HCT116 (cell line): ENCODE data around the gene PRKCH. TPM values are rescaled to one million over a fixed set of nuclear protein-coding genes. Genes with fewer than 3 reads are reported as not detected.

ENCODE experiments used
- ATAC-seq: fragments of 200-7000 bp; cut with Tn5 transposase; 2 replicates; pipeline ENCODE4 v1.9.1; 2020; ENCODE audit warnings: mild to moderate bottlenecking, moderate library complexity
- BruUV-seq: library from RNA; stranded (reverse); fragments of 400-500 nt; replicated peaks from 2 replicates; lab custom pipeline; 2021; lab: Mats Ljungman, UMichigan
- CTCF ChIA-PET: fragments of 300-600 bp; sonication (Branson Sonifier 250); formaldehyde crosslinking; loops from one replicate; lab custom pipeline; 2021; ENCODE audit warnings: antibody characterized with exemption; lab: Charles Lee
- POLR2A ChIA-PET: fragments of 300-600, 350-600 bp; sonication (Branson Sonifier 250); formaldehyde crosslinking; loops from one replicate; lab custom pipeline; 2021; ENCODE audit warnings: antibody characterized with exemption; lab: Charles Lee
- RAD21 ChIA-PET, 2 experiments: fragments of 300-600 bp; sonication (Branson Sonifier 250); formaldehyde crosslinking; loops; one replicate each; lab custom pipeline; 2023; ENCODE audit warnings: low total read pairs in 2 of 2; ENCODE audit not compliant: uncharacterized antibody in 2 of 2, unreplicated experiment in 2 of 2, low non-redundant PET in 1 of 2; lab: Charles Lee
- DNase-seq: peaks from one replicate; pipeline ENCODE4 v3.0.0-alpha.2; 2010; ENCODE audit warnings: low read depth, low spot score
- H2AFZ ChIP-seq: fragments of 200-600 bp; shearing (Covaris generic), sonication (generic); 2 replicates; pipeline ENCODE4 v1.6.1; 2017; ENCODE audit warnings: low read depth, mixed run types, mixed read lengths, antibody characterized with exemption, low read length; ENCODE audit not compliant: poor library complexity, severe bottlenecking
- H3K27ac ChIP-seq: 2 replicates; pipeline ENCODE4 v1.5.1; 2012; ENCODE audit warnings: low read depth, low read length
- H3K27me3 ChIP-seq: fragments of 200-600 bp; sonication (generic); 2 replicates; pipeline ENCODE4 v1.6.1; 2016; ENCODE audit warnings: mixed run types, low read length, mixed read lengths; ENCODE audit not compliant: insufficient read depth
- H3K36me3 ChIP-seq, 2 experiments: fragments of 200-500 bp in 1 of 2; fragments of 200-600 bp in 1 of 2; sonication (Bioruptor generic) in 1 of 2; sonication (generic) in 1 of 2; 2 replicates each; pipeline versions ENCODE4 v1.5.1 to v1.6.1; 2014 to 2016; ENCODE audit warnings: low read length in 2 of 2, inconsistent platforms in 1 of 2, mixed read lengths in 1 of 2, mixed run types in 1 of 2; ENCODE audit not compliant: insufficient read depth in 2 of 2, control insufficient read depth in 1 of 2
- H3K4me1 ChIP-seq, 2 experiments: fragments of 200-600 bp in 1 of 2; sonication (generic) in 1 of 2; 2 replicates each; pipeline versions ENCODE4 v1.5.1 to v1.6.1; 2012 to 2017; ENCODE audit warnings: low read length in 2 of 2, inconsistent platforms in 1 of 2, mild to moderate bottlenecking in 1 of 2, mixed read lengths in 1 of 2, mixed run types in 1 of 2, moderate library complexity in 1 of 2; ENCODE audit not compliant: insufficient read depth in 2 of 2, control insufficient read depth in 1 of 2
- H3K4me2 ChIP-seq: fragments of 200-600 bp; sonication (generic); 2 replicates; pipeline ENCODE4 v1.6.1; 2017; ENCODE audit warnings: mixed run types, low read length, mixed read lengths
- H3K4me3 ChIP-seq, 2 experiments: fragments of 200-600 bp in 1 of 2; sonication (generic) in 1 of 2; replicated peaks in 1 of 2; 2 replicates each; pipeline ENCODE4 v1.5.1; 2011 to 2016; ENCODE audit warnings: low read length in 2 of 2, control low read depth in 1 of 2, low read depth in 1 of 2, mild to moderate bottlenecking in 1 of 2, mixed read lengths in 1 of 2, mixed run types in 1 of 2
- H3K79me2 ChIP-seq: fragments of 200-600 bp; sonication (generic); 2 replicates; pipeline ENCODE4 v1.6.1; 2017; ENCODE audit warnings: mild to moderate bottlenecking, mixed run types, low read length, moderate library complexity, mixed read lengths; ENCODE audit not compliant: insufficient read depth
- H3K9ac ChIP-seq: fragments of 200-600 bp; sonication (generic); 2 replicates; pipeline ENCODE4 v1.6.1; 2016; ENCODE audit warnings: low read length, mixed read lengths
- H3K9me2 ChIP-seq: fragments of 200-600 bp; sonication (generic), shearing (Covaris generic); 2 replicates; pipeline ENCODE4 v1.6.1; 2017; ENCODE audit warnings: mixed run types, mild to moderate bottlenecking, moderate library complexity; ENCODE audit not compliant: insufficient read depth
- H3K9me3 ChIP-seq, 2 experiments: fragments of 200-500 bp in 1 of 2; fragments of 200-600 bp in 1 of 2; sonication (Bioruptor generic) in 1 of 2; sonication (generic) in 1 of 2; 2 replicates each; pipeline ENCODE4 v1.6.1; 2014 to 2017; ENCODE audit warnings: low read length in 2 of 2, mixed read lengths in 2 of 2, inconsistent platforms in 1 of 2, low read depth in 1 of 2, mild to moderate bottlenecking in 1 of 2, mixed run types in 1 of 2, moderate library complexity in 1 of 2; ENCODE audit not compliant: control insufficient read depth in 1 of 2, insufficient read depth in 1 of 2
- H4K20me1 ChIP-seq: fragments of 200-600 bp; sonication (generic), shearing (Covaris generic); 2 replicates; pipeline ENCODE4 v1.6.1; 2017; ENCODE audit warnings: mixed run types, mild to moderate bottlenecking, moderate library complexity; ENCODE audit not compliant: insufficient read depth
- ATF3 ChIP-seq: IDR thresholded peaks from 2 replicates; pipeline ENCODE4 v1.6.1; 2012
- CBX3 ChIP-seq: IDR thresholded peaks from 2 replicates; pipeline ENCODE4 v1.6.1; 2012; ENCODE audit warnings: low read depth
- EGR1 ChIP-seq: IDR thresholded peaks from 2 replicates; pipeline ENCODE4 v1.6.1; 2012; ENCODE audit warnings: low read depth
- ELF1 ChIP-seq: IDR thresholded peaks from 2 replicates; pipeline ENCODE4 v1.6.1; 2012; ENCODE audit warnings: low read depth, borderline replicate concordance
- EZH2 ChIP-seq: fragments of 200-600 bp; sonication (generic); IDR thresholded peaks from 2 replicates; pipeline ENCODE4 v1.6.1; 2017; ENCODE audit warnings: antibody characterized with exemption, mixed run types
- EZH2phosphoT487 ChIP-seq: fragments of 200-600 bp; IDR thresholded peaks from 2 replicates; pipeline ENCODE4 v1.6.1; 2018; ENCODE audit warnings: antibody characterized with exemption, borderline replicate concordance
- FOSL1 ChIP-seq: IDR thresholded peaks from 2 replicates; pipeline ENCODE4 v1.6.1; 2012; ENCODE audit warnings: low read depth
- JUND ChIP-seq: IDR thresholded peaks from 2 replicates; pipeline ENCODE4 v1.6.1; 2012
- POLR2A ChIP-seq: IDR thresholded peaks from 2 replicates; pipeline ENCODE4 v1.7.0; 2011; ENCODE audit warnings: borderline replicate concordance; ENCODE audit not compliant: insufficient read depth, insufficient read length; ENCODE audit errors: extremely low read depth
- POLR2AphosphoS5 ChIP-seq: IDR thresholded peaks from 2 replicates; pipeline ENCODE4 v1.6.1; 2011; ENCODE audit warnings: mild to moderate bottlenecking, low read depth, low read length, moderate library complexity
- RAD21 ChIP-seq: IDR thresholded peaks from 2 replicates; pipeline ENCODE4 v1.6.1; 2012; ENCODE audit warnings: low read depth, mild to moderate bottlenecking
- SIN3A ChIP-seq: IDR thresholded peaks from 2 replicates; pipeline ENCODE4 v1.6.1; 2012; ENCODE audit warnings: low read depth
- SP1 ChIP-seq: IDR thresholded peaks from 2 replicates; pipeline ENCODE4 v1.6.1; 2012; ENCODE audit warnings: low read depth
- SRF ChIP-seq: IDR thresholded peaks from 2 replicates; pipeline ENCODE4 v1.6.1; 2012; ENCODE audit warnings: low read depth
- TCF7L2 ChIP-seq: IDR thresholded peaks from 2 replicates; pipeline ENCODE4 v1.7.0; 2011; ENCODE audit warnings: borderline replicate concordance, inconsistent platforms; ENCODE audit not compliant: insufficient read depth, insufficient read length; ENCODE audit errors: extremely low read depth
- YY1 ChIP-seq: IDR thresholded peaks from 2 replicates; pipeline ENCODE4 v1.6.1; 2011; ENCODE audit warnings: low read length, low read depth, moderate library complexity, mild to moderate bottlenecking; ENCODE audit not compliant: insufficient replicate concordance; ENCODE audit errors: extremely low read depth
- ZFX ChIP-seq: fragments of 450-650 bp; IDR thresholded peaks from 2 replicates; pipeline ENCODE4 v1.6.1; 2017
- ZNF274 ChIP-seq: fragments of 200-500 bp; sonication (Bioruptor generic); IDR thresholded peaks from 2 replicates; pipeline ENCODE4 v1.6.1; 2014; ENCODE audit warnings: mild to moderate bottlenecking, low read depth, low read length, inconsistent platforms
- intact Hi-C: fragments of 100-400 bp; cut with micrococcal nuclease; formaldehyde crosslinking; loops from 2 replicates; pipeline ENCODE4 v1.10.0; 2022
- total RNA-seq: library from RNA; stranded (reverse); gene quantifications from one replicate; pipeline ENCODE4 v1.2.1, GENCODE V29; 2021; ENCODE audit not compliant: unreplicated experiment
- TF ChIP-seq, protein P1 (sequence below), 3 experiments: fragments of 200-600 bp in 1 of 3; sonication (generic) in 1 of 3; IDR thresholded peaks in 2 of 3; conservative IDR thresholded peaks in 1 of 3; 2 replicates each; pipeline ENCODE4 v1.5.1; 2012 to 2017; ENCODE audit warnings: low read depth in 2 of 3, low read length in 2 of 3, antibody characterized with exemption in 1 of 3, borderline replicate concordance in 1 of 3, control low read depth in 1 of 3, mild to moderate bottlenecking in 1 of 3, mixed read lengths in 1 of 3, mixed run types in 1 of 3, moderate library complexity in 1 of 3; ENCODE audit not compliant: insufficient read depth in 1 of 3
- TF ChIP-seq, protein P2 (sequence below): IDR thresholded peaks from 2 replicates; pipeline ENCODE4 v1.6.1; 2011; ENCODE audit warnings: mild to moderate bottlenecking, low read length, moderate library complexity; ENCODE audit not compliant: insufficient replicate concordance; ENCODE audit errors: extremely low read depth
- TF ChIP-seq, protein P3 (sequence below): IDR thresholded peaks from 2 replicates; pipeline ENCODE4 v1.6.1; 2012; ENCODE audit warnings: low read depth

The PRKCH gene
- total RNA-seq, 1 experiment from 2014 or later: 16.6 TPM

DNA sequence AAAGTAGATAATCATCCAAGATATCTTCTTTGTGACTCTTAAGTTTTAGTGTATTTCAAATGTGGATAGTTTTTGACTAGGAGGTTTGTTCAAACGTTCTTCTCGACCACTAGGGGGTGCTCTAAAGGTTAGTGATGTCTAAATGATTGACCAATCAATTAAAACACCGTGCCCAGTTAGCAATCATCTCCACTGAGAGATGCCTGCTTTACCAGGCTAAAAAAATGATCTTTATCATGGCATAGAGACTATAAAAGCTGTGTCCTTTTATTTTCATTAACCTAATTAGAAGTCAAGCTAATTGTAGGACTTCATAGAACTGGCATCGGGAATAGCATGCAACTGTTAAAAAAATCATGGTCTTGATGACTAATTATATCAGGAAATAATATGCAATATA is 153.9 kb downstream of the PRKCH start:
- POLR2A ChIA-PET: interaction anchor here (1.1 kb wide), 1 partner anchor 220 kb away, joined by 3 read pairs; the partner anchor contains the start of gene HIF1A
- Histone ChIP-seq H3K4me3 (no peak overlapping the region), H3K9ac (no peak overlapping the region), H3K27ac (no peak overlapping the region), H3K36me3 (no peaks in the 10 kb centered on the region), H3K79me2 (no peaks in the 10 kb centered on the region), H2AFZ (no peak overlapping the region), H3K9me2 (no peaks in the 10 kb centered on the region), H4K20me1 (no peaks in the 10 kb centered on the region), H3K27me3 (no peaks in the 10 kb centered on the region), H3K4me1 (peaks cover 47 to 54% of the 10 kb centered on the region in 2 experiments), H3K4me2 (no peak overlapping the region), H3K9me3 (no peaks in the 10 kb centered on the region)
- RAD21 ChIA-PET: interaction anchor here in 1 of 2 experiments (0.9 kb wide), 1 partner anchor 221 kb away, joined by 3 read pairs; no protein-coding TSS in a partner anchor
- peak; percentile 62 for ATAC-seq
- CTCF ChIA-PET: interaction anchor here (0.8 to 3.5 kb wide), 6 partner anchors 10 to 363 kb away, joined by 3 to 19 read pairs (median 6); no protein-coding TSS in a partner anchor
- intact Hi-C loops: loop anchor here (1.0 to 5.0 kb wide), 3 partner anchors 87 to 362 kb away; no protein-coding TSS in a partner anchor
- BruUV-seq: no TSS peak
- DNase-seq: peak; percentile 56
- no peak for TF ChIP-seq EZH2phosphoT487
- no peak for TF ChIP-seq SRF
- TF ChIP-seq ATF3: no peak
- no peak for TF ChIP-seq ELF1
- no peak for TF ChIP-seq POLR2A
- no peak for TF ChIP-seq POLR2AphosphoS5
- TF ChIP-seq TCF7L2: no peak
- TF ChIP-seq FOSL1: no peak
- TF ChIP-seq EZH2: no peak
- TF ChIP-seq JUND: no peak
- TF ChIP-seq CBX3: no peak
- no peak for TF ChIP-seq ZFX
- TF ChIP-seq SIN3A: no peak
- TF ChIP-seq, protein P1, sequence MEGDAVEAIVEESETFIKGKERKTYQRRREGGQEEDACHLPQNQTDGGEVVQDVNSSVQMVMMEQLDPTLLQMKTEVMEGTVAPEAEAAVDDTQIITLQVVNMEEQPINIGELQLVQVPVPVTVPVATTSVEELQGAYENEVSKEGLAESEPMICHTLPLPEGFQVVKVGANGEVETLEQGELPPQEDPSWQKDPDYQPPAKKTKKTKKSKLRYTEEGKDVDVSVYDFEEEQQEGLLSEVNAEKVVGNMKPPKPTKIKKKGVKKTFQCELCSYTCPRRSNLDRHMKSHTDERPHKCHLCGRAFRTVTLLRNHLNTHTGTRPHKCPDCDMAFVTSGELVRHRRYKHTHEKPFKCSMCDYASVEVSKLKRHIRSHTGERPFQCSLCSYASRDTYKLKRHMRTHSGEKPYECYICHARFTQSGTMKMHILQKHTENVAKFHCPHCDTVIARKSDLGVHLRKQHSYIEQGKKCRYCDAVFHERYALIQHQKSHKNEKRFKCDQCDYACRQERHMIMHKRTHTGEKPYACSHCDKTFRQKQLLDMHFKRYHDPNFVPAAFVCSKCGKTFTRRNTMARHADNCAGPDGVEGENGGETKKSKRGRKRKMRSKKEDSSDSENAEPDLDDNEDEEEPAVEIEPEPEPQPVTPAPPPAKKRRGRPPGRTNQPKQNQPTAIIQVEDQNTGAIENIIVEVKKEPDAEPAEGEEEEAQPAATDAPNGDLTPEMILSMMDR (IDR thresholded peaks at IDR 0.05 in 2 of 3, conservative IDR thresholded peaks at IDR 0.05 in 1 of 3; ENCODE audit: borderline replicate concordance in 1 of 3, insufficient read depth in 1 of 3, low read depth in 2 of 3, low read length in 2 of 3): peak; percentile 56 to 89 (median 65); a peak in 5 of 6 replicates
- no peak for TF ChIP-seq ZNF274
- TF ChIP-seq SP1: no peak
- no peak for TF ChIP-seq EGR1
- TF ChIP-seq, protein P2, sequence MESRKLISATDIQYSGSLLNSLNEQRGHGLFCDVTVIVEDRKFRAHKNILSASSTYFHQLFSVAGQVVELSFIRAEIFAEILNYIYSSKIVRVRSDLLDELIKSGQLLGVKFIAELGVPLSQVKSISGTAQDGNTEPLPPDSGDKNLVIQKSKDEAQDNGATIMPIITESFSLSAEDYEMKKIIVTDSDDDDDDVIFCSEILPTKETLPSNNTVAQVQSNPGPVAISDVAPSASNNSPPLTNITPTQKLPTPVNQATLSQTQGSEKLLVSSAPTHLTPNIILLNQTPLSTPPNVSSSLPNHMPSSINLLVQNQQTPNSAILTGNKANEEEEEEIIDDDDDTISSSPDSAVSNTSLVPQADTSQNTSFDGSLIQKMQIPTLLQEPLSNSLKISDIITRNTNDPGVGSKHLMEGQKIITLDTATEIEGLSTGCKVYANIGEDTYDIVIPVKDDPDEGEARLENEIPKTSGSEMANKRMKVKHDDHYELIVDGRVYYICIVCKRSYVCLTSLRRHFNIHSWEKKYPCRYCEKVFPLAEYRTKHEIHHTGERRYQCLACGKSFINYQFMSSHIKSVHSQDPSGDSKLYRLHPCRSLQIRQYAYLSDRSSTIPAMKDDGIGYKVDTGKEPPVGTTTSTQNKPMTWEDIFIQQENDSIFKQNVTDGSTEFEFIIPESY: no peak
- peak; percentile 85 for TF ChIP-seq RAD21
- TF ChIP-seq YY1: no peak
- TF ChIP-seq, protein P3, sequence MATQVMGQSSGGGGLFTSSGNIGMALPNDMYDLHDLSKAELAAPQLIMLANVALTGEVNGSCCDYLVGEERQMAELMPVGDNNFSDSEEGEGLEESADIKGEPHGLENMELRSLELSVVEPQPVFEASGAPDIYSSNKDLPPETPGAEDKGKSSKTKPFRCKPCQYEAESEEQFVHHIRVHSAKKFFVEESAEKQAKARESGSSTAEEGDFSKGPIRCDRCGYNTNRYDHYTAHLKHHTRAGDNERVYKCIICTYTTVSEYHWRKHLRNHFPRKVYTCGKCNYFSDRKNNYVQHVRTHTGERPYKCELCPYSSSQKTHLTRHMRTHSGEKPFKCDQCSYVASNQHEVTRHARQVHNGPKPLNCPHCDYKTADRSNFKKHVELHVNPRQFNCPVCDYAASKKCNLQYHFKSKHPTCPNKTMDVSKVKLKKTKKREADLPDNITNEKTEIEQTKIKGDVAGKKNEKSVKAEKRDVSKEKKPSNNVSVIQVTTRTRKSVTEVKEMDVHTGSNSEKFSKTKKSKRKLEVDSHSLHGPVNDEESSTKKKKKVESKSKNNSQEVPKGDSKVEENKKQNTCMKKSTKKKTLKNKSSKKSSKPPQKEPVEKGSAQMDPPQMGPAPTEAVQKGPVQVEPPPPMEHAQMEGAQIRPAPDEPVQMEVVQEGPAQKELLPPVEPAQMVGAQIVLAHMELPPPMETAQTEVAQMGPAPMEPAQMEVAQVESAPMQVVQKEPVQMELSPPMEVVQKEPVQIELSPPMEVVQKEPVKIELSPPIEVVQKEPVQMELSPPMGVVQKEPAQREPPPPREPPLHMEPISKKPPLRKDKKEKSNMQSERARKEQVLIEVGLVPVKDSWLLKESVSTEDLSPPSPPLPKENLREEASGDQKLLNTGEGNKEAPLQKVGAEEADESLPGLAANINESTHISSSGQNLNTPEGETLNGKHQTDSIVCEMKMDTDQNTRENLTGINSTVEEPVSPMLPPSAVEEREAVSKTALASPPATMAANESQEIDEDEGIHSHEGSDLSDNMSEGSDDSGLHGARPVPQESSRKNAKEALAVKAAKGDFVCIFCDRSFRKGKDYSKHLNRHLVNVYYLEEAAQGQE: no peak
